GM12801 (cell line): ENCODE data around the gene BLTP3B.

Experiments
- CTCF ChIP-seq: IDR thresholded peaks from one replicate; pipeline ENCODE4 v1.5.1; 2011; ENCODE audit warnings: control low read depth; ENCODE audit not compliant: insufficient read length; ENCODE audit errors: extremely low read depth

The BLTP3B gene

GRCh38 chr12:100166232-100166631 lies 23.6 kb upstream of the BLTP3B start:
- TF ChIP-seq CTCF, result no peak

- TF ChIP-seq CTCF, result no peak
Measured at GRCh38 chr12:100165356-100165755, 22.7 kb upstream of the BLTP3B start.

- TF ChIP-seq CTCF, result no peak
Measured at GRCh38 chr12:100164153-100164704, 21.6 kb upstream of the BLTP3B start.

- no peak for TF ChIP-seq CTCF
Measured at GRCh38 chr12:100163416-100164152, 20.9 kb upstream of the BLTP3B start.

GRCh38 chr12:100159391-100160104 lies 16.9 kb upstream of the BLTP3B start:
- TF ChIP-seq CTCF, result no peak

GRCh38 chr12:100158535-100158934 lies 15.9 kb upstream of the BLTP3B start:
- no peak for TF ChIP-seq CTCF

- TF ChIP-seq CTCF, result no peak
Measured at GRCh38 chr12:100157427-100157821, 14.8 kb upstream of the BLTP3B start.
